GOT3 (cell line): ENCODE data around the gene MACROD2.

Experiments
- DNase-seq: peaks from one replicate; lab custom pipeline; 2025; ENCODE audit warnings: mixed read lengths; lab: John Stamatoyannopoulos, UW

MACROD2 gene

GRCh38 chr20:14647016-14647415, 651.7 kb downstream of the MACROD2 start:
- DNase-seq: no peak

DNA sequence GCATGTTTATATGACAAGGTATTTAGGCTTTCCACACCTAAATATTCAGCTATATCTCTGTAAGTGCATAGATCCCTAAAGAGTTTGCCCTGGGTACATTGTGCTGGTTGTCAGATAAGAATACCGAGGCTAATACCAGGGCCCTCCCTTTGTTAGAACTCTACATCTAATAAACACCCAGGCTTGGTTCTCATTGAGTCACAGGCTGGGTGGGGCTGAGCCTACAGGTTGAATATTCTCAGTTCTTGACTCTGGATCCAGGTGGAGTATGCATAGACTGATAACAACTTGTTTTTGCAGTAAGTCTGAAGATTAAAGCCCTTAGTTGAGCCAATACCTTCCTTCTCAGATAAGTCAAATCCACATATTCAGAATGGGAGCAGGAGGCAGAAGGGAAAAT, 654.3 kb downstream of the MACROD2 start:
- no peak for DNase-seq

DNA sequence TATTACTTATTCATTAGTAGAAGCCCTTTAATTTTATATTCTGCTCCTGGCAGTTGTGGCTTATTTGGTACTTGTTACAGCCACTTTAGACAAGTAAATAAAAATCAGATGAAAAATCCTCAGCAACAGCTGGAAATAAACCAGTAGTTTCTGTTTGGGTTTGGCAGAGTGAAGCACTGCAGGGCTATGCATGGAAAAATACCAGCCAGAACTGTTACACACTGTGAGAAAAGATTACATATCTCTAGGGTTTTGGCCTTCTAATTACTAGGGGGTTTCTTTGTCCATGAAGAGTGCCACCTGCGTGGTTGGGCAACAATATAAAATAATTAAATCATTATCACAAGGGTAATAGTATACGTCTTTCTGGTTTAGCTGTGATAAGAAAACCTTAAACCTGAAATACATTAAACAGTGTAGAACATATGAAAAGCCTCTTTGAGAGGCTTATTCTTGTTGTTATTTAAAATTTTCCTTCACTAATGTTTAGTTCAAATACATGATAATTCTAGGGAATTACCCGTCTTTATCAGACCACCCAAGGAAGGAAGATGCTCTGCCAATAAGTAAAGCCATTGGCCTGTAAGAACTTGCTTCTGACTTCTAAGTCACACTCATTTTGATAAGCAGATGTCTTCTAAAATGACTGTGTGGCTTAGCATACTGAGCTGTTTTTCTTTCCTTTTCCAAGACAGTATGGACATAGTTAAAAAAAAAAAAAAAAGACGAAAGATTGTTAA, 662.1 kb downstream of the MACROD2 start:
- DNase-seq: no peak

DNA sequence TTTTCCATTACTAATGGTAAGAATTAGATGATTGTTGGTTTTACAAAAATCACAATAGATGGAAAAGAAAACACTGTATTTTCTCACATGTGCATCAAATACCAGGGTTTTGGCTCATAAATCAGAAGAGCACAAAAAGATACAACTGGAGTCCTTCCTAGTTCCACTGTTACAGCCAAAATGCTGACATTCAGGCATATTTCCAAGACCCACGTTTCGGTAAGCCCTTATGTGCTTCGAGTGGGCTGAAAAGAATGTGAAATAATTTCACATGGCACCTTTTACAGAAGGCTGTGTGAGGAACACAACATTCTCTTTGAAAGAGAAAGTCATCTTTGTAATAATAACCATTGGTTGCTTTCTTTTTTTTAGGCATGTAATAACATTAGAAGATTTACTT, 668.8 kb downstream of the MACROD2 start:
- DNase-seq: no peak

DNA sequence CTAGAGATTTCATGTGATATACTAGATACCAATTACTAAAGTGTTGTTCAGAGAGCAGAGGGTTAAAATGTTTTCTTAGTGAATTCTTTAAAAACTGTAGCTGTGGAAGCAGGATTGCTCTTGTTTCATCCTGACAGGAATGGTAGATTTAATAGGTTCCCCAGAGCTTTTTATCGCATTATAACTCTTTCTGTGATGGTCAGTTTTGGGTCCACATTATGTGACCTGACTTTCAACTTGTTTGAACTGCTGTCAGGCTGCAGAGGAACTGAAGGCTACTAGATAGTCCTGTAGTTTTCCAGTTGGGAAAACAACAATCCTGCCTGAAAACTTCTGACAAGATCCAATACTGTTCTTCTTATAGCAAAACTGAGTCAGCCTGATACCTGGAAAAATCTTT, 671.4 kb downstream of the MACROD2 start:
- DNase-seq: no peak

- DNase-seq: no peak
These were observed 671.9 kb downstream of the MACROD2 start for GRCh38 chr20:14667226-14667625.

DNA sequence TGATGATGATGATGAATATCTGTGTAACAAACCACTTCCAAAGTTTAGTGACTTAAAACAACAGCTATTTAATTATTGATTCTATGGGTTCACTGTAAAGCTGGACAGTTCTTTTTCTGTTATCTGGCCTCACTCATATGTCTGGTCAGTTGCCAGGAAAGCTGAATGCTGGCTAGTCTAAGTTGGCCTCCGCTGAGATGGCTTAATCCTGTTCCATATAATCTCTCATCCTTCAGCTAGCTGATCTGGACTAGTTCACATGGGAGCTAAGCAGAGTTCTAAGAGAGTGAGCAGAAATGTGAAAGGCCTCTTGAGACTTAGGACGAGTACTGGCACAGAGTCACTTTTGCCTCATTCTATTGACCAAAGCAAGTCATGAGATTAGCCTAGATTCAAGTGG, 676.8 kb downstream of the MACROD2 start:
- DNase-seq: no peak

DNA sequence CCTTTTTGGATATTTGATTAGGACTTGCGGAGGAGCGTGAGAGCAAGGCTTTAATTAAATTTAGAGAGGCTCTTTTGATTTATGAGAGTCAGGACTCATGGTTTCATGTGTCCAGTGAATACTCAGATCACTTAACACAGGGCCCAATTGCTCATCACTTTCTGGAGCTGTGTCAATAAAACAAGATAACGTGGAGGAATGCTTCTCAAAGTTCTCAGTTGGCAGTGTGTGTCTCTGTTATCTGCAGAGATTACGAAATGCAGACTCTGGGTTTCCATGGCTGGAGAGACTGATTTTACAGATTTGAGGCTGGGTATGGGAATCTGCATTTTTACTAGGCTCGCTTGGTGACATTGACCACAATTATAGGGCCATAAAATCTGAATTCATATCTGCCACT, 677.8 kb downstream of the MACROD2 start:
- DNase-seq: no peak

DNA sequence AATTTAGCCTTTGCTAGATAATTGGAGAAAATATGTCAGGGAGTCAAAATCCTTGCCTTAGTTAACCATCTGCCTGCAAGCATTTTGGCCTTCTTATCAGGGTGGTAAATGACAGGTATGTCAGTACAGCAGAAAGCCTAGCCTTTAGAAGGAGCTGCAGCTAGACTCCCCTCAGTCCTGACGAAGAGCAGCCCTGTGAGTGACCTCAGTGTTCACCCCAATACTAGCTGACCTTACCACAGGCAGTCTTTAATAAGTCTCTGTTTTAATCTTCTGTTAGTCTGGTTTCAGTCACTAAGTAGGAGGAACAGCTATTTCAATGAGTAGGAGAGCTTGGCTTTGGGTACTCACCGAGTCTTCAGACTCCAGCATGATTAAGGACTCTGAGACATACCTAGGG, 682.1 kb downstream of the MACROD2 start:
- no peak for DNase-seq

DNA sequence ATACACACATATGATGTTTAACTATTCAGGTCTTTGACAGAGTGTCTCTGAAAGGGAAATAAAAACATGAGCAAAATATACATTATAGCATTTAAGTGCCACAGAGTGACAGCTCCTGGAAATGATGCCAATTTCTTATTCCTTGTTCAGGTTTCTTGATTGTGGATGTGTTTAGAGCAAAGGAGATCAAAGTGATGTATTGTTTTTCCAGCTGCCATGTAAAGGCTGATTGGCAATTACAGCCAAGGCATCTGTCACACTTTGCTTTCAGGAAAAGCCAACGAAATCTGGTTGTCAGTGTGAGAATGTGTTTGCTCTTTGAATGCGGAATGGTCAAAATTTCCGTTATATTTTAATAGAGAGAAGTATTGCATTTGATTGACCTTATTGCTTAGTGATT, 689.9 kb downstream of the MACROD2 start:
- DNase-seq: no peak

DNA sequence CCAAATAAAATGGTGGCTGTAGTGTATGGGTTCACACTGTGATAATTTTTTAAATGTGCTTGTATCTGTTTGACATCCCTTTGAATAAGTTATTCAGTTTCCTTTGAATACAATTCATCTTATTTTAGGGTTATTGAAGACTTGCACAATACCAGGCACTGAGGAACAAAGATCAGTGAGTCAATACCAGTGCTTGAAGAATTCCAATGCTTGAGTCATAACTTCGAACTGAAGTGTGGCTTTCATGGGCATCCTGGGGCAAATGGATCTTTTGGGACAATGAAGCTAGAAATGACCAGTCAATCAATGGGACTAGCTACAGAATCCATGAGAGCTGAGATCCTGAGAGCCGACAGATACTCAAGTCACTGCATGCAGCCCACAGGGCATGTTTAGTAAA, 692.0 kb downstream of the MACROD2 start:
- DNase-seq: no peak

- no peak for DNase-seq
These were observed 692.7 kb downstream of the MACROD2 start for GRCh38 chr20:14688005-14688404.

GRCh38 chr20:14691994-14692393, 696.7 kb downstream of the MACROD2 start:
- DNase-seq: no peak

GRCh38 chr20:14696478-14696877, 701.2 kb downstream of the MACROD2 start:
- no peak for DNase-seq

DNA sequence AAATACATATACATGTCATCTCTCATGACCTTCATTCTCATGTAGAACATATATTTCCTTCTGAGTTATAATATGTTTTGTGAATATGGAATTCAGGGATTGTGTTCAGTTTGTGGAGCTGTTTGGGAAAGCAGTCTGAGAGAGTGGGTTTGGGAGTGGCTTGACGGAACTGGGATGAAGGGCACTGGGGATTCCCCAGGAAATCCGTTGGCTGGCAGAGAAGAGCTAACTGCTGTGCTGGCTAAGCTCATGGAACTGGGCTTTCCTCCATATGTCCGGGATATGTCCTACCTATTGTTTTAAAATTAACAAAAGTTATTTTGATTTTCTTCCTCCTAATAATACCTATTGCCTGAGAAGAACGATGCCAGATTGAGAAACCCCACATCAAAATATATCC, 701.6 kb downstream of the MACROD2 start:
- DNase-seq: no peak

GRCh38 chr20:14698125-14698524, 702.8 kb downstream of the MACROD2 start:
- DNase-seq: no peak

GRCh38 chr20:14698605-14699373, 703.5 kb downstream of the MACROD2 start:
- no peak for DNase-seq

GRCh38 chr20:14700639-14700960, 705.3 kb downstream of the MACROD2 start:
- DNase-seq: no peak

GRCh38 chr20:14701326-14701725, 706.0 kb downstream of the MACROD2 start:
- no peak for DNase-seq

GRCh38 chr20:14706555-14706954, 711.2 kb downstream of the MACROD2 start:
- DNase-seq: no peak

GRCh38 chr20:14707026-14707680, 711.8 kb downstream of the MACROD2 start:
- no peak for DNase-seq

DNA sequence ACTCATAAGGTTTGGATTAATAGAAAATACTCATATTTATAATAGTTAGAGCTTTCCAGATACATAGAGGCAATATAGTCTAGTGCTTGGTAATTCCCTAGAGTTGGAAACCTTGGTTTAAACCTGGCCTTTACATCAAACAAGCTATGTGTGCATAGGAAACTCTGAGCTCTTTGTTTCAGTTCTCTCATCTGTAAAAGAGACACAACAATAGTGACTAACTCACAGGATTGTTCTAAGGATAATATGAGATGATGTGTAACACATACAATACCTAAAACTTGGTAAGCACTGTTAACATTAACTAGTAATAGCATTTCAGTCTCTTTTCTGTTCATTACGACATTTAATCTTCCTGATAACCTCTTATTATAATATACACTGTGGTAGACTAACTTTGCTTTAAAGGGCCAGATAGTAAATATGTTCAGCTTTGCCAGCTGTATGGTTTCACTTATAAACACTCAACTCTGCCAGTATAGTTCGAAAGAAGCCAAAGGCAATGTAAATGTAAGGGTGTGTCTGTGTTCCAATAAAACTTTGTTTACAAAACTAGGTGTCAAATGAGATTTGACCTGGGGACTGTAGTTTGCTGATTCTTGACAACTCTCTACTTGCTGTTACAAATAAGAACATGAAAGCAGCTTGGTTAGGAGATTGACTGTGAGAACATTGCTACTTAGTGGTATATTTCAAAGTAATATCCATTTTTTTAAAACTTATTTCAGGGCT, 712.7 kb downstream of the MACROD2 start:
- no peak for DNase-seq

- no peak for DNase-seq
These were observed 714.1 kb downstream of the MACROD2 start for GRCh38 chr20:14709439-14709838.
